Measurements from ENCODE around the gene OBSCN.

DNA sequence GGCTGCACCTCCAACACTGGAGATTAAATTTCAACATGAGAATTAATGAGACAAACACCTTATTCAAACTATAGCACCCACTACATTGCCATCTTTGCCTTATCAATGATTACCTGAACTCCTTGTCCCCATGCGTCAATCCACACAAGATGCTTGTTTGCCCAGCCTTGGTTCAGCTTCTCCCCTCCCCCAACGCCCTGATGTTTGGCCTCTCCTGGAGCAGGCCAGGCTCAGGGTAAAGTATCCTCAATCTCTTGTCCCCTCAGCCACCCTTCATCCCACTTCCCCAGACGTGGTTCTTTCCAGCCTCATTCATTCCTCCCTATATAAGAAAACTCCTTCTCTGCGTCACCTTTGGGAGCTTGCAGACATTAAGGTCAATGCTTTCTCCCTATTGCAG, 220.6 kb downstream of the OBSCN start:
- TF ChIP-seq, protein P1, sequence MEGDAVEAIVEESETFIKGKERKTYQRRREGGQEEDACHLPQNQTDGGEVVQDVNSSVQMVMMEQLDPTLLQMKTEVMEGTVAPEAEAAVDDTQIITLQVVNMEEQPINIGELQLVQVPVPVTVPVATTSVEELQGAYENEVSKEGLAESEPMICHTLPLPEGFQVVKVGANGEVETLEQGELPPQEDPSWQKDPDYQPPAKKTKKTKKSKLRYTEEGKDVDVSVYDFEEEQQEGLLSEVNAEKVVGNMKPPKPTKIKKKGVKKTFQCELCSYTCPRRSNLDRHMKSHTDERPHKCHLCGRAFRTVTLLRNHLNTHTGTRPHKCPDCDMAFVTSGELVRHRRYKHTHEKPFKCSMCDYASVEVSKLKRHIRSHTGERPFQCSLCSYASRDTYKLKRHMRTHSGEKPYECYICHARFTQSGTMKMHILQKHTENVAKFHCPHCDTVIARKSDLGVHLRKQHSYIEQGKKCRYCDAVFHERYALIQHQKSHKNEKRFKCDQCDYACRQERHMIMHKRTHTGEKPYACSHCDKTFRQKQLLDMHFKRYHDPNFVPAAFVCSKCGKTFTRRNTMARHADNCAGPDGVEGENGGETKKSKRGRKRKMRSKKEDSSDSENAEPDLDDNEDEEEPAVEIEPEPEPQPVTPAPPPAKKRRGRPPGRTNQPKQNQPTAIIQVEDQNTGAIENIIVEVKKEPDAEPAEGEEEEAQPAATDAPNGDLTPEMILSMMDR (IDR thresholded peaks at IDR 0.05; ENCODE audit: extremely low read depth in 1 of 2, insufficient read depth in 1 of 2, low read depth in 1 of 2, low read length in 2 of 2): no peak
- TF ChIP-seq POLR2A (IDR thresholded peaks at IDR 0.05; ENCODE audit: low read depth, low read length) (no peak), EZH2 (IDR thresholded peaks at IDR 0.05; ENCODE audit: borderline replicate concordance, low read depth, low read length, severe bottlenecking) (no peak), POLR2AphosphoS5 (IDR thresholded peaks at IDR 0.05; ENCODE audit: insufficient read depth, low read depth, low read length) (no peak), MYC (IDR thresholded peaks at IDR 0.05; ENCODE audit: low read depth, low read length) (no peak), JUN (IDR thresholded peaks at IDR 0.05; ENCODE audit: borderline replicate concordance, insufficient read depth, insufficient read length, low read depth) (no peak), FOS (IDR thresholded peaks at IDR 0.05; ENCODE audit: borderline replicate concordance, insufficient read depth, low read length) (no peak)
- TF ChIP-seq, protein P2, sequence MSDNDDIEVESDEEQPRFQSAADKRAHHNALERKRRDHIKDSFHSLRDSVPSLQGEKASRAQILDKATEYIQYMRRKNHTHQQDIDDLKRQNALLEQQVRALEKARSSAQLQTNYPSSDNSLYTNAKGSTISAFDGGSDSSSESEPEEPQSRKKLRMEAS (IDR thresholded peaks at IDR 0.05; ENCODE audit: insufficient read depth, insufficient read length): no peak
